MCF 10A (cell line): ENCODE results near the gene E2F8. TPM values are rescaled to one million over a fixed set of nuclear protein-coding genes. Genes with fewer than 3 reads are reported as not detected.

Experiments used
- BruUV-seq: library from RNA; stranded (reverse); fragments of 400-500 nt; replicated peaks from 2 replicates; lab custom pipeline; 2021; lab: Mats Ljungman, UMichigan
- CTCF ChIA-PET: fragments of 300-600 bp; sonication (Branson Sonifier 250); formaldehyde crosslinking; extraction: SDS; loops from one replicate; lab custom pipeline; 2021; ENCODE audit warnings: antibody characterized with exemption, inconsistent platforms; lab: Yijun Ruan, JAX
- POLR2A ChIA-PET: fragments of 300-600, 350-650 bp; sonication (Branson Sonifier 250); formaldehyde crosslinking; extraction: SDS; loops from one replicate; lab custom pipeline; 2020; ENCODE audit warnings: antibody characterized with exemption, inconsistent platforms; lab: Yijun Ruan, JAX
- DNase-seq: peaks from one replicate; pipeline ENCODE4 v3.0.0-alpha.2; 2018; ENCODE audit not compliant: unreplicated experiment
- H3K27ac Mint-ChIP-seq: one replicate; pipeline ENCODE4 v1.8.0; 2022; ENCODE audit warnings: mild to moderate bottlenecking, low read depth, mixed read lengths; ENCODE audit not compliant: unreplicated experiment
- H3K27me3 Mint-ChIP-seq: one replicate; pipeline ENCODE4 v1.8.0; 2022; ENCODE audit warnings: mixed read lengths; ENCODE audit not compliant: insufficient read depth, unreplicated experiment
- H3K36me3 Mint-ChIP-seq: one replicate; pipeline ENCODE4 v1.8.0; 2022; ENCODE audit warnings: mild to moderate bottlenecking, moderate library complexity, mixed read lengths; ENCODE audit not compliant: insufficient read depth, unreplicated experiment
- H3K4me1 Mint-ChIP-seq: one replicate; pipeline ENCODE4 v1.8.0; 2022; ENCODE audit warnings: mixed read lengths; ENCODE audit not compliant: insufficient read depth, unreplicated experiment
- H3K4me3 Mint-ChIP-seq: one replicate; pipeline ENCODE4 v1.8.0; 2022; ENCODE audit warnings: mild to moderate bottlenecking, moderate library complexity, mixed read lengths; ENCODE audit not compliant: unreplicated experiment
- H3K9me3 Mint-ChIP-seq: one replicate; pipeline ENCODE4 v1.8.0; 2022; ENCODE audit warnings: mixed read lengths; ENCODE audit not compliant: unreplicated experiment
- intact Hi-C: fragments of 100-400 bp; cut with micrococcal nuclease; formaldehyde crosslinking; loops from 2 replicates; pipeline ENCODE4 v1.14.1; 2022
- total RNA-seq: library from RNA; stranded (reverse); gene quantifications from 2 replicates; pipeline ENCODE4 v1.2.3, GENCODE V29; 2022
- TF ChIP-seq, protein P1 (sequence below): fragments of 200-600 bp; IDR thresholded peaks from one replicate; pipeline ENCODE4 v1.8.0; 2022; ENCODE audit warnings: antibody characterized with exemption, mild to moderate bottlenecking; ENCODE audit not compliant: unreplicated experiment

E2F8 gene
- total RNA-seq, 1 experiment from 2014 or later, result 1.2 TPM

DNA sequence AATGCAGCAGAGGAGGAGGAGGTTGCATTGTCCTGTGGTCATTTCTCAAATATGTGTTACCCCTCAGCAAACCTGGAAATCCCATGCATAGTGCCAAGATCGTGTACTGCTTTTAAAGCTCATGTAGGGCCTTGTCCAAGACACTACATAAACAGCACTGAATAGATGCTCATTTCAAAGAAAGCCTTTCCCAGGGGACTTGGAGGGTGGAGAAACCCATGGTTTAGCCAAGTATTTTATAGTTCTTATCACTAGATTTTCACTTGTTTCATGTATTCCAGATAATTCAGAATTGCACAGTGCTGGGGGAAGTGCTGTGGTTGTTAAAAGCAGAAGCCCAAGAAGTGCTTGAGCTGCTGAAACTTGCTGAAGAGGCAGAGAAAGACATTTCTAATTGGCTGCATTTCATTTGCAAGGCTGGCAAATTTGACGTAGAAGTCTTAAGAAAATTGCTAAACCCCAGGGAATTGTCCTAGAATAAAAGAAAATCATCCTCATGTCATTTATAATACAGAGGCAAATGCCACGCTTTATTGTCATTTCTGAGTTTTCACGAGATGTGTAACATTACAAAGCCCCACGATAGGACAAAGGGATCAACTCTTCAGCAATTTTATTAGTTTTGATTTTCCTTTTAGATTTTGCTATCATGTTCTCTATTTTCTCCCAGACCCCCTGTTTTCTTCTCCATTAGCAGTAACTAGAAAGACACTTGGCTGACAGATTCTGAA lies 59.0 kb downstream of the E2F8 start:
- intact Hi-C loops, result no loop called here
- Mint-ChIP-seq H3K27me3 (no peaks in the 10 kb centered on the region), H3K4me1 (no peaks in the 10 kb centered on the region), H3K36me3 (peaks cover 7% of the 10 kb centered on the region), H3K27ac (no peak overlapping the region), H3K4me3 (no peak overlapping the region), H3K9me3 (no peaks in the 10 kb centered on the region)
- no TSS peak for BruUV-seq
- CTCF ChIA-PET, result interaction anchor here (0.6 kb wide), 1 partner anchor 383 kb away, joined by 3 read pairs; no protein-coding TSS in a partner anchor
- POLR2A ChIA-PET, result no interaction called here
- no peak for DNase-seq
- TF ChIP-seq, protein P1, sequence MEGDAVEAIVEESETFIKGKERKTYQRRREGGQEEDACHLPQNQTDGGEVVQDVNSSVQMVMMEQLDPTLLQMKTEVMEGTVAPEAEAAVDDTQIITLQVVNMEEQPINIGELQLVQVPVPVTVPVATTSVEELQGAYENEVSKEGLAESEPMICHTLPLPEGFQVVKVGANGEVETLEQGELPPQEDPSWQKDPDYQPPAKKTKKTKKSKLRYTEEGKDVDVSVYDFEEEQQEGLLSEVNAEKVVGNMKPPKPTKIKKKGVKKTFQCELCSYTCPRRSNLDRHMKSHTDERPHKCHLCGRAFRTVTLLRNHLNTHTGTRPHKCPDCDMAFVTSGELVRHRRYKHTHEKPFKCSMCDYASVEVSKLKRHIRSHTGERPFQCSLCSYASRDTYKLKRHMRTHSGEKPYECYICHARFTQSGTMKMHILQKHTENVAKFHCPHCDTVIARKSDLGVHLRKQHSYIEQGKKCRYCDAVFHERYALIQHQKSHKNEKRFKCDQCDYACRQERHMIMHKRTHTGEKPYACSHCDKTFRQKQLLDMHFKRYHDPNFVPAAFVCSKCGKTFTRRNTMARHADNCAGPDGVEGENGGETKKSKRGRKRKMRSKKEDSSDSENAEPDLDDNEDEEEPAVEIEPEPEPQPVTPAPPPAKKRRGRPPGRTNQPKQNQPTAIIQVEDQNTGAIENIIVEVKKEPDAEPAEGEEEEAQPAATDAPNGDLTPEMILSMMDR, result no peak

DNA sequence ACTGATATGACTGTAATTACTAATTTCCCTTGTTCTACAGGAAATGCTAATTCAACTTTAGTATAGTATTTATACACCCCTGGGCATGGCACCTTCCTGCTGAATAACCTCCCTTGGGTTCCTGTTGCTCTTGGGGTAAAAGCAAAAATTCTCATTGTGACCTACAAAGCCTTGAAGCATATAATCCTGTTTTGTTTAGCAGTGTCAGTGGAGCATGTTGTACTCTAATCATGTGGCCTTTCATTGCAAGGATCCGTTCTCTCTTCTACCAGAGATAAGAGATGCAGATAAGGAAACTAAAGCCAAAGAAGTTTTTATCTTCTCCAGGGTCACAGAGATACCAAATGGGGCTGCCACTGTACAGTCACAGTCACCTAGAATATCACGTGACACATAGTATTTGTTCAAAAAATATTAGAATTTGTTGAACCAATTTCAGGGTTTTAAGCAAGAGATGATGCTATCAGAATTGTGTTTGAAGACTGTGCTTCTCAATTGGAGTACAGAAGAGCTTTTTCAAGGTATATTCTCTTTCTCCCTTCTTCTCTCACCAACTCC lies 64.0 kb downstream of the E2F8 start:
- TF ChIP-seq, protein P1, result no peak
- CTCF ChIA-PET, result interaction anchor here (0.7 kb wide), 1 partner anchor 13 kb away, joined by 3 read pairs; no protein-coding TSS in a partner anchor
- Mint-ChIP-seq H3K27ac (no peak overlapping the region), H3K9me3 (no peaks in the 10 kb centered on the region), H3K4me3 (no peak overlapping the region), H3K4me1 (no peaks in the 10 kb centered on the region), H3K27me3 (no peaks in the 10 kb centered on the region), H3K36me3 (peaks cover 36% of the 10 kb centered on the region)
- intact Hi-C loops, result no loop called here
- DNase-seq, result no peak
- POLR2A ChIA-PET, result interaction anchor here (1.0 kb wide), 1 partner anchor 13 kb away, joined by 3 read pairs; no protein-coding TSS in a partner anchor
- no TSS peak for BruUV-seq

Other genes starting within 250 kb of the E2F8 start
- gene MRGPRX2, start 180.2 kb downstream of the E2F8 start, total RNA-seq, result not detected in 2 replicates
- 8.3 and 12.2 TPM in 2 replicates for gene ZDHHC13, start 123.8 kb downstream of the E2F8 start, total RNA-seq
- not detected in 2 replicates for gene CSRP3, start 39.0 kb downstream of the E2F8 start, total RNA-seq